GM03348 (cell line): ENCODE data around the gene JADE2.
A peak's percentile ranks its signal among the peaks of the same experiment; 100 is the strongest.
"Not testable (repeated sequence)": the region's sequence is repeated elsewhere in the genome, so short reads cannot be mapped to it uniquely, and the experiment has no call there.

Experiments used
- DNase-seq: peaks from one replicate; pipeline ENCODE4 v3.0.0; 2012; ENCODE audit warnings: low spot score

JADE2 gene

DNA sequence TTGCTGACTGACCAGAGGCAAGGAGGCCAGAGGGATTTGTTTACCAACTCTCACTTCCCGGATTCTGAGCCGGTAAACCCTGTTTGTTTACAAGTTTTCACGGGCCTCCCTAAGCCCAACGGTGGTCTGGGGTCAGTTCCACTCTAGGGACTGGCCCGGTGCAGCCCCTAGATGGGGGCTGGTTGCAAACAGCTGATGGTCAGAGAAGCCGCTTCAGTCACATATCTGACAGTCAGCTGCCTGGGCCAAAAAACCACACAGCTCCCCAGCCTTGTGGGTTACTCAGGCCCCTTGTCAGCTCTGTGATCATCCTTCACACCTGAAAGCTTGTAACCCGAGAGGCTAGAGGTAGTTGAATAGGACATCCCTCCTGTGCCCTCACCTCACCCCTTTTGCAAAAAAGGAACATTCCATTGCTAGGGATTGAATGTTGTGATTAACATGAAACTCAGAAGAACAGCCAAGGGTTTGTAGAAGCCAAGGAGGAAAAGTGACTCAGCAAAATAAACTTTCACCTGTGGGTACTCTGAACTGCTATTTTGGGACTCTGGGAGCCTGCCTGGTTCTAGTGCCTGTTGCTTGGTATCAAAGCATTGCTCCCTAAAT is 66.8 kb downstream of the JADE2 start:
- DNase-seq: no peak

DNA sequence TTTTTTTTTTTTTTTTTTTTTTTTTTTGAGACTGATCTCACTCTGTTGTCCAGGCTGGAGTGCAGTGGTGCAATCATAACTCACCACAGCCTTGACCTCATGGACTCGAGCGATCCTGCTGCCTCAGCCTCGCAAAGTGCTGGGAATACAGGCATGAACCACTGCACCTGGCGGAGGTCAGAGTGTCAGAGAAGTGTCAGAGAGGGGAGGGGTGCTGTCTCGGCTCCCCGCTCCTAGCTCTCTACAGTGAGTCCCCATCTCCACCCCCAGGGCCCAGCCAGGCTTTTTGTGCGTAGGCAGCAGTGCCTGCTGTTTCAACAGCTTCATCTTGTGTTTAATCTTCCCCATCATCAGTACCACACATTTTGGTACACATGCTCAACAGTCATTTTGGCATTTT is 68.9 kb downstream of the JADE2 start:
- DNase-seq: no peak

GRCh38 chr5:134594797-134595457 is 69.5 kb downstream of the JADE2 start:
- no peak for DNase-seq

- DNase-seq: no peak
Observed at GRCh38 chr5:134595458-134595838, 70.0 kb downstream of the JADE2 start.

DNA sequence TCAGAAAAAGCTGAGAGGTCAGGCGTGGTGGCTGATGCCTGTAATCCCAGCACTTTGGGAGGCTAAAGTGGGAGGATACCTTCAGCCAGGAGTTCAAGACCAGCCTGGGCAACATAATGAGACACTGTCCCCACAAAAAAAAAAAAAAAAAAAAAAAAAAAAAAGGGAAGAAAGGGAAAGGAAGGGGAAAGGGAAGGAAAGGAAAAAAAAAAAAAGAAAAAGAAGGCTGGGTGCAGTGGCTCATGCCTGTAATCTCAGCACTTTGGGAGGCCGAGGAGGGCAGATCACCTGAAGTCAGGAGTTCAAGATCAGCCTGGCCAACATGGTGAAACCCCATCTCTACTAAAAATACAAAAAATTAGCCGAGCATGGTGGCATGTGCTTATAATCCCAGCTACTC is 74.3 kb downstream of the JADE2 start:
- not testable (repeated sequence) for DNase-seq

- DNase-seq: peak; percentile 55
Observed at GRCh38 chr5:134600600-134600999, 75.1 kb downstream of the JADE2 start.

DNA sequence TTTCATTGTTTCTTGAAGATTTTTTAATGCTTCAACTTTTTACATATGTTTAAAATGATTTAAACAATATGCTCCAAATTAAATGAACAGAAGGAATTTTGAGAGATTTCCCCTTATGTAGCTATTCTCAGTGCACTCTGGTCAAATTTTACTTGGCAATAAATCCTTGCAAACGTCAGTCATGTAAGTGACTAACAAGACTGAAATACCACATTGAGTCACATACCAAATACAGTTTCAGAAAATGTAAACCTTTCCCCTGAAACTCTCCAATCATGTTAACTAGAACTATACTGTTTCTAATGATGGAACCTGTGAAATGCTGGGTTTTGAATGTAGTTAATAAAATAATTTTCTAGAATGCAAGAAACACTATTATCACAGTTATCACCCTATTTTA is 77.6 kb downstream of the JADE2 start:
- peak; percentile 22 for DNase-seq

- DNase-seq: no peak
Observed at GRCh38 chr5:134604908-134605307, 79.4 kb downstream of the JADE2 start.

DNA sequence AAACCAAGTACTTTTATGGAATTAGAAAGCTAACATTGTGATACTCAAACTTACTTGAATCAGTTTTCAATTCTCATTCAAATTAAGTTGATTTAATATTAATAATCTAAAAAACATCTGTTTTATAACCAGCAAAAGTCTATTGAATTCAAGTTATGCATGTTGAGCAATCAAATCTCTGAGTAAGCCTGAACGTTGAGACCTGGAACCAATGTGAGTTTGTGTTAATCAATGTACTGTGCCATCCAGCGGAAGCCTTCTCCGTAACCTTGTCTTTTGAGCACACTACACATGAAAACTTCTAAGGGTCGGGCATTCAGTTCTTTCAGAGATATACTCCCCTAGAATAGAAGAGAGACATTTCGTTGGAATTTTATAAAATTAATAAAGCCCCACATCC is 81.3 kb downstream of the JADE2 start:
- DNase-seq: no peak

- DNase-seq: no peak
Observed at GRCh38 chr5:134608555-134608954, 83.1 kb downstream of the JADE2 start.

DNA sequence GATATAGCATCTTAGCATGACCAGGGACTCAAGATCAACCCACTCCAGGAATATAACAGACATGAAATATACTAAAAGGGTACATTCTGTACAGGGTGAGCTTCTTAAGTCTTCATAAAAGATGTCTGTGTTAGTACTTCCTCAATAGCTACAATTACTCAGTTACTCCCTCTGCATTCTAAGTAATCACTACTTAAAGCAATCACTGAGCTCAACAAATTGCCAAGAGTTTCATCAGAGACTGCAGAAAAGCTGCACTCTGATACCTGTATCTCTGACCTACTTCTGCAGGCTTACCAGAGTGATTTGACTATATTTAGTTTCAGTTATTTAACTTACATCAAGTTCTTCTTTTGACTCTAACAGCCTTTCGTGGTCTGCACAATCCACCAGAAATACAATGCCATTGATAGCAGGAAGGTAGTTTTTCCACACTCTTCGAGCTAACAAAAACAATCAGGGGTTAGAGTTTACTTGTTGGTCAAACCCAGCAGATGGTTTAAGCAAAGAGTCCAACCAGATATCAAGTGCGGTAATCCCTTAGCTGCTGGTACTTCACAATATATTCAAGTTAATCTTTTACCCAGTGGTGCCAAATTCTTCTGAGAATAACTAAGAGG is 83.9 kb downstream of the JADE2 start:
- no peak for DNase-seq

GRCh38 chr5:134610725-134611124 is 85.3 kb downstream of the JADE2 start:
- no peak for DNase-seq

DNA sequence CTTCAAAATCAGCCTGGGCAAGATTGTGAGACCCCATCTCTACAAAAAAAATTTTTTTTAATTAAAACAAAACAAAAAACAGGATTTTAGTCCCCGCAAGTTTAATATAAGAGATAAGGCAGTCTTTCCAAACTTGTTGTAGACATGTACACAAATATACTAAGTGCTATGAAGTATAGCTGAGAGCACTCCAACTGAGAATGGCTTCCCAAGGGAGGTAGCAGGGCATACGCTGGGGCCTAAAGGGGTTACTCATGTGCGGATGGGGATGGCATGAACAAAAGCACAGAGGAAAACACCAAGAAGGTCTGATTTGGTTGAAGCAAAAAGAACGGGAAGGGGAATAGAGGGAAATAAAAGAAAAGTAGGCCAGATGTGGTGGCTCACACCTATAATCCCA is 86.0 kb downstream of the JADE2 start:
- no peak for DNase-seq

DNA sequence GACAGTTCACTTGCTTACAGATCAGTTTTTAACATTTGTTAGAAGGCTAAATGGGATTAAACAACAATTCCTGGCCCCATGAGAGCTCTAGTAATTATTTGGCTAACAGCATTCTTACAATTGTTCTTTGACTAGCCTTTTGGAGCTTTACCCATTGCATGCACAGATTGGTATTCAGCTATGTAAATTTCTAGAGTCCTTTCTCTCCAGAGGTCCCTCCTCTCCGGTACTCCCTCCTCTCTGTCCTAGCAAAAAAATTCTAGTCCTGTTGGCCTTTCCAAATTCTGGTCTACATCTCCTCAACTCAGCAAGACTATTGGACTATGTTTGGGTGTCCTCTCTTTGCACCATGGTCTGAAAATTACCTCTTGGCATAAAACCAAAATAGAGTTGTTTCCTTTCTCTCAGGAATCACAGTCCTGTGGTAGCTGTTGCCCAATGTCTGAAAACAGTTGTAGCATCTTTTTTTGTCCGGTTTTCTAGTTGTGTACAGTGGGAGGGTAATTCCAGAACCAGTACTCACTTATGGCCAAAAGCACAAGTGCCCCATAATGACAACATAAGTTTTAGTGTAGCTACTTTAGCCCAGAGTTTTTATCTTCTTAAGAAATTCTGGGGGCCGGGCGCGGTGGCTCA is 89.1 kb downstream of the JADE2 start:
- DNase-seq: no peak

DNA sequence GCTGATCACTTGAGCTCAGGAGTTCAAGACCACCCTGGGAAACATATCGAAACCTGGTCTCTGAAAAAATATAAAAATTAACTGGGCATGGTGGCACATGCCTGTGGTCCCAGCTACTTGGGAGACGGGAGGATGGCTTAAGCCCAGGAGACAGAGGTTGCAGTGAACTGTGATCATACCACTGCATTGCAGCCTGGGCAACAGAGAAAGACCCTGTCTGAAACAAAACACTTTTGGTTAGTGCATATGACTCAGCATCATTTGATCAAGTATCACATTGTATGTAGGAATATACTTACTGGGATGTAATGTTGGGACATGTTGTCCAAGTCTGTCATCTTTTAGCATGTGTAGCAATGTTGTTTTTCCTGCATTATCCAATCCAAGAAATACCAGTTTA is 95.2 kb downstream of the JADE2 start:
- DNase-seq: no peak

GRCh38 chr5:134625559-134625958 is 100.1 kb downstream of the JADE2 start:
- DNase-seq: no peak

DNA sequence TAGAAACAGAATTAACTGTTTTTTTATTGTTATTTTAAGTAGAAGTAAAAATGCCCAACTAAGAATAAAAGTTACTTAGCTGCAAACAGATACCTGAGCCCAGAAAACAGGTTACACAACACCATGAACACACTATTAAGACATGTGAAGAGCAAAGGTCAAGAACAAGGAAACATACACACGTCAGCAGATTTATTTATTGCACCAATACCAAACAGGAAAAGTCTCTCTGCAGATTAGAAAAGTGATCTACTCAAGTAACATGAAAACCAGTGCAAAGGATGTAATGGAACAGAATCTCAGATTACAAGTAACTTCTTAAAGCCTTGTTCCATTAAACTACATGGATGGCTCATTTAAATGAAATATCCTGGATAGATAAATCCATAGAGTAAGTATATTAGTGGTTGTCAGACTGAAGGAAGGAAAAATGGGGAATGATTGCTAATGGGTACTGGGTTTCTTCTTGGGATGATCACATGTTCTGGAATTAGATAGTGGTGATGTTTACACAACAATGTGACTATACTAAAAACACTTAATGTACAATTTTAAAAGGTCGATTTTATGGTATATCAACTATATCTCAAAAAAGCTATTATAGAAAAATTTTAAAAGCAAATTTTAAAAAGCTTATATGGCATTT is 101.0 kb downstream of the JADE2 start:
- DNase-seq: no peak
